IMR-90 (cell line): ENCODE results near the gene MICU1. TPM values are rescaled to one million over a fixed set of nuclear protein-coding genes. Genes with fewer than 3 reads are reported as not detected.

ENCODE experiments used
- ATAC-seq: fragments of 200-7000 bp; cut with Tn5 transposase; 2 replicates; pipeline ENCODE4 v1.9.1; 2020; ENCODE audit warnings: low read depth, mild to moderate bottlenecking, moderate library complexity
- BruUV-seq: library from RNA; stranded (reverse); fragments of 400-500 nt; replicated peaks from 2 replicates; lab custom pipeline; 2021; lab: Mats Ljungman, UMichigan
- CTCF ChIA-PET: fragments of 300-600 bp; formaldehyde crosslinking; extraction: SDS; loops from one replicate; lab custom pipeline; 2021; ENCODE audit warnings: antibody characterized with exemption; lab: Yijun Ruan, JAX
- POLR2A ChIA-PET: fragments of 300-600 bp; sonication (Branson Sonifier 250); formaldehyde crosslinking; loops from one replicate; lab custom pipeline; 2022; ENCODE audit warnings: antibody characterized with exemption; ENCODE audit not compliant: unreplicated experiment; lab: Charles Lee
- DNase-seq: peaks from one replicate; pipeline ENCODE4 v3.0.0; 2013
- H2AFZ ChIP-seq: replicated peaks from 2 replicates; pipeline ENCODE3; 2013; ENCODE audit warnings: low read length, mild to moderate bottlenecking; ENCODE audit not compliant: poor library complexity
- H2AK5ac ChIP-seq: 2 replicates; pipeline ENCODE4 v1.6.1; 2013; ENCODE audit warnings: low read depth, low read length, inconsistent platforms
- H2AK9ac ChIP-seq: replicated peaks from 2 replicates; pipeline ENCODE3; 2013; ENCODE audit warnings: mild to moderate bottlenecking, low read depth, low read length, moderate library complexity; ENCODE audit not compliant: poor library complexity
- H2BK120ac ChIP-seq: 2 replicates; pipeline ENCODE4 v1.6.1; 2013; ENCODE audit warnings: low read depth, low read length, inconsistent platforms
- H2BK15ac ChIP-seq: 3 replicates; pipeline ENCODE4 v1.6.1; 2013; ENCODE audit warnings: low read depth, low read length, inconsistent platforms
- H2BK20ac ChIP-seq: 2 replicates; pipeline ENCODE4 v1.6.1; 2013; ENCODE audit warnings: low read depth, mild to moderate bottlenecking, inconsistent platforms, low read length, moderate library complexity
- H2BK5ac ChIP-seq: 2 replicates; pipeline ENCODE4 v1.6.1; 2013; ENCODE audit warnings: mild to moderate bottlenecking, low read depth, low read length, inconsistent platforms; ENCODE audit not compliant: poor library complexity, severe bottlenecking
- H3K14ac ChIP-seq: replicated peaks from 2 replicates; pipeline ENCODE4 v1.6.1; 2013; ENCODE audit warnings: low read depth, low read length, inconsistent platforms
- H3K18ac ChIP-seq: 2 replicates; pipeline ENCODE4 v1.6.1; 2013; ENCODE audit warnings: low read depth, low read length, control low read depth
- H3K23ac ChIP-seq: 2 replicates; pipeline ENCODE4 v1.6.1; 2013; ENCODE audit warnings: low read depth, low read length, inconsistent platforms
- H3K27ac ChIP-seq: 2 replicates; pipeline ENCODE4 v1.5.1; 2013; ENCODE audit warnings: mild to moderate bottlenecking, control low read depth, low read length; ENCODE audit not compliant: insufficient read depth
- H3K27me3 ChIP-seq: 2 replicates; pipeline ENCODE4 v1.6.1; 2013; ENCODE audit warnings: low read length; ENCODE audit not compliant: control insufficient read depth, insufficient read depth
- H3K36me3 ChIP-seq: 2 replicates; pipeline ENCODE4 v1.6.1; 2013; ENCODE audit warnings: low read length, mixed read lengths; ENCODE audit not compliant: control insufficient read depth, insufficient read depth
- H3K4ac ChIP-seq: 2 replicates; pipeline ENCODE4 v1.6.1; 2013; ENCODE audit warnings: low read depth, low read length, inconsistent platforms
- H3K4me1 ChIP-seq: 2 replicates; pipeline ENCODE4 v1.6.1; 2013; ENCODE audit warnings: low read length, mixed read lengths; ENCODE audit not compliant: control insufficient read depth, insufficient read depth
- H3K4me2 ChIP-seq: 2 replicates; pipeline ENCODE4 v1.6.1; 2013; ENCODE audit warnings: low read depth, mild to moderate bottlenecking, control low read depth, low read length, moderate library complexity
- H3K4me3 ChIP-seq: 2 replicates; pipeline ENCODE4 v1.5.1; 2013; ENCODE audit warnings: low read depth, mild to moderate bottlenecking, control low read depth, low read length, moderate library complexity; ENCODE audit not compliant: insufficient read depth
- H3K56ac ChIP-seq: 2 replicates; pipeline ENCODE4 v1.6.1; 2013; ENCODE audit warnings: low read length, inconsistent platforms; ENCODE audit not compliant: insufficient read depth; ENCODE audit errors: extremely low read depth
- H3K79me1 ChIP-seq, 2 experiments: 2 replicates each; pipeline ENCODE4 v1.6.1; 2013; ENCODE audit warnings: low read length in 2 of 2, inconsistent platforms in 1 of 2, low read depth in 1 of 2
- H3K9ac ChIP-seq: 2 replicates; pipeline ENCODE4 v1.6.1; 2013; ENCODE audit warnings: low read depth, low read length, control low read depth
- H3K9me1 ChIP-seq: 2 replicates; pipeline ENCODE4 v1.6.1; 2013; ENCODE audit warnings: low read length, inconsistent platforms; ENCODE audit not compliant: insufficient read depth
- H3K9me3 ChIP-seq: 2 replicates; pipeline ENCODE4 v1.6.1; 2013; ENCODE audit warnings: low read length; ENCODE audit not compliant: control insufficient read depth, insufficient read depth
- H4K20me1 ChIP-seq: 2 replicates; pipeline ENCODE4 v1.6.1; 2013; ENCODE audit warnings: low read length, inconsistent platforms; ENCODE audit not compliant: insufficient read depth
- H4K5ac ChIP-seq: 2 replicates; pipeline ENCODE4 v1.6.1; 2013; ENCODE audit warnings: mild to moderate bottlenecking, low read depth, low read length, control low read depth
- H4K8ac ChIP-seq, 2 experiments: 2 replicates each; pipeline ENCODE4 v1.6.1; 2013; ENCODE audit warnings: low read depth in 2 of 2, low read length in 2 of 2, control low read depth in 1 of 2, inconsistent platforms in 1 of 2
- H4K91ac ChIP-seq: 2 replicates; pipeline ENCODE4 v1.6.1; 2013; ENCODE audit warnings: low read depth, low read length, inconsistent platforms; ENCODE audit not compliant: insufficient read depth
- CEBPB ChIP-seq: IDR thresholded peaks from 2 replicates; pipeline ENCODE4 v1.6.1; 2012; ENCODE audit warnings: low read depth, low read length, improper control_type of control experiment
- CHD1 ChIP-seq: IDR thresholded peaks from 2 replicates; pipeline ENCODE4 v1.6.1; 2012; ENCODE audit warnings: low read depth, low read length, improper control_type of control experiment
- FOS ChIP-seq: fragments of 150-350 bp; IDR thresholded peaks from 2 replicates; pipeline ENCODE4 v1.6.1; 2016; ENCODE audit warnings: low read depth, low read length
- MAFK ChIP-seq: IDR thresholded peaks from 2 replicates; pipeline ENCODE4 v1.6.1; 2012; ENCODE audit warnings: low read depth, low read length, improper control_type of control experiment
- MAZ ChIP-seq: IDR thresholded peaks from 2 replicates; pipeline ENCODE4 v1.6.1; 2012; ENCODE audit warnings: low read depth, mild to moderate bottlenecking, low read length, improper control_type of control experiment, moderate library complexity, borderline replicate concordance
- RAD21 ChIP-seq: IDR thresholded peaks from 2 replicates; pipeline ENCODE4 v1.6.1; 2012; ENCODE audit warnings: low read length, improper control_type of control experiment
- WGBS, 2 experiments: methylation state at CpG; one replicate each; pipeline versions ENCODE4 v1.1.5 to v1.1.7; 2013; ENCODE audit warnings: missing lambda C conversion rate in 2 of 2; ENCODE audit not compliant: insufficient read length in 1 of 2; ENCODE audit errors: extremely low coverage in 2 of 2; 5-methylcytosine and 5-hydroxymethylcytosine counted together
- dilution Hi-C: fragments of 300-500 bp; cut with HindIII; formaldehyde crosslinking; loops from one replicate; pipeline ENCODE4 v1.14.3; 2018; ENCODE audit warnings: low sequenced_read_pairs; ENCODE audit not compliant: unreplicated experiment
- in situ Hi-C: fragments of 300-500 bp; cut with MboI; formaldehyde crosslinking; loops from 3 replicates; pipeline ENCODE4 v1.14.3; 2019; ENCODE audit warnings: low sequenced_read_pairs, inconsistent platforms, mixed read lengths
- intact Hi-C: fragments of 100-400 bp; cut with micrococcal nuclease; formaldehyde crosslinking; loops from 2 replicates; pipeline ENCODE4 v1.10.0; 2022
- polyA plus RNA-seq, 3 experiments: library from polyadenylated mRNA; depleted of rRNA; stranded (reverse); fragments of >200 nt; gene quantifications; 2 replicates each; pipeline ENCODE4 v1.2.3, GENCODE V29; 2012; ENCODE audit warnings: low replicate concordance in 1 of 3
- total RNA-seq: library from RNA; depleted of rRNA; stranded (reverse); fragments of >200 nt; gene quantifications from 2 replicates; pipeline ENCODE4 v1.2.3, GENCODE V29; 2012
- TF ChIP-seq, protein P1 (sequence below): conservative IDR thresholded peaks from 2 replicates; pipeline ENCODE4 v1.5.1; 2012; ENCODE audit warnings: mild to moderate bottlenecking, low read depth, low read length, improper control_type of control experiment
- TF ChIP-seq, protein P2 (sequence below): fragments of 150-350 bp; IDR thresholded peaks from 2 replicates; pipeline ENCODE4 v1.6.1; 2017; ENCODE audit warnings: mild to moderate bottlenecking, antibody characterized with exemption, low read length, low read depth
- TF ChIP-seq, protein P3 (sequence below): fragments of 150-350 bp; IDR thresholded peaks from 2 replicates; pipeline ENCODE4 v1.6.1; 2016; ENCODE audit warnings: low read depth, mild to moderate bottlenecking, low read length, moderate library complexity, borderline replicate concordance

The MICU1 gene
- total and polyA plus RNA-seq, 2 of the 4 experiments (the other 2 are of a cell fraction): 43.6 to 44.7 TPM

DNA sequence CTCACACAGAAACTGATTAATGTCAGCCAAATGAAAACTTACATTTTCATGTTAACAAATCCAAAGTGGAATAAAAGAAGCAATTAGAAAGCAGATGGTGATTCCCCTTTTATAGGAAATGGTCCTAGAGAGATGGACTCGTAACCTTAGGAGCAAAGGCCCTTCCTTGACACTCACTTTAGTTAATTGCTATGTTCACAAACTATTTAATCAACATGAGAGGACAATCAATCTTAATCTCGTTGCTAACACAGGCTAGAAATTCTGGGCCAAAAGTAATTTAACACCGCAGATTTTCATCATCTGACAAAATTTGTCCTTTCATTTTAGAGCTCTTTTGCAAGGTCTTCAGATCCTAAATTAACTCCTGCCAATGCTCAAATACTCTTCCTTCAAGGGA, 207.2 kb downstream of the MICU1 start:
- Histone ChIP-seq H3K14ac (no peak overlapping the region), H3K79me1 (no peaks in the 10 kb centered on the region; a peak in 1 of 4 replicates), H3K36me3 (peaks cover 10% of the 10 kb centered on the region), H2BK20ac (no peak overlapping the region), H3K56ac (no peak overlapping the region), H3K27ac (no peak overlapping the region), H3K4me3 (no peak overlapping the region), H3K27me3 (no peaks in the 10 kb centered on the region), H2AK9ac (no peak overlapping the region), H3K23ac (no peak overlapping the region), H3K9me1 (no peaks in the 10 kb centered on the region; the same call in 1 of the 2 replicates), H3K4ac (no peak overlapping the region), H3K9ac (no peak overlapping the region), H2AFZ (no peak overlapping the region), H3K9me3 (no peaks in the 10 kb centered on the region), H4K91ac (no peak overlapping the region), H3K4me1 (no peaks in the 10 kb centered on the region), H2AK5ac (no peak overlapping the region), H2BK15ac (no peak overlapping the region), H4K8ac (no peak overlapping the region), H2BK5ac (no peak overlapping the region), H4K5ac (no peak overlapping the region), H2BK120ac (no peak overlapping the region), H4K20me1 (no peaks in the 10 kb centered on the region), H3K4me2 (no peak overlapping the region), H3K18ac (no peak overlapping the region)
- BruUV-seq: no TSS peak
- intact Hi-C loops (no loop called here), in situ Hi-C loops (no loop called here), dilution Hi-C loops (no loop called here)
- ChIA-PET POLR2A (no interaction called here), CTCF (interaction anchor here (0.6 kb wide), 1 partner anchor 107 kb away, joined by 4 read pairs; no protein-coding TSS in a partner anchor)
- 20% methylated on average over 1 of the region's 3 CpGs; no CpG with 5 or more reads in 1 of the 2 experiments for WGBS, 2 experiments
- no peak for DNase-seq
- ATAC-seq: no peak
- TF ChIP-seq RAD21 (no peak), CHD1 (no peak), MAFK (no peak), CEBPB (no peak), FOS (no peak), MAZ (no peak)
- TF ChIP-seq, protein P1, sequence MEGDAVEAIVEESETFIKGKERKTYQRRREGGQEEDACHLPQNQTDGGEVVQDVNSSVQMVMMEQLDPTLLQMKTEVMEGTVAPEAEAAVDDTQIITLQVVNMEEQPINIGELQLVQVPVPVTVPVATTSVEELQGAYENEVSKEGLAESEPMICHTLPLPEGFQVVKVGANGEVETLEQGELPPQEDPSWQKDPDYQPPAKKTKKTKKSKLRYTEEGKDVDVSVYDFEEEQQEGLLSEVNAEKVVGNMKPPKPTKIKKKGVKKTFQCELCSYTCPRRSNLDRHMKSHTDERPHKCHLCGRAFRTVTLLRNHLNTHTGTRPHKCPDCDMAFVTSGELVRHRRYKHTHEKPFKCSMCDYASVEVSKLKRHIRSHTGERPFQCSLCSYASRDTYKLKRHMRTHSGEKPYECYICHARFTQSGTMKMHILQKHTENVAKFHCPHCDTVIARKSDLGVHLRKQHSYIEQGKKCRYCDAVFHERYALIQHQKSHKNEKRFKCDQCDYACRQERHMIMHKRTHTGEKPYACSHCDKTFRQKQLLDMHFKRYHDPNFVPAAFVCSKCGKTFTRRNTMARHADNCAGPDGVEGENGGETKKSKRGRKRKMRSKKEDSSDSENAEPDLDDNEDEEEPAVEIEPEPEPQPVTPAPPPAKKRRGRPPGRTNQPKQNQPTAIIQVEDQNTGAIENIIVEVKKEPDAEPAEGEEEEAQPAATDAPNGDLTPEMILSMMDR: no peak
- TF ChIP-seq, protein P2, sequence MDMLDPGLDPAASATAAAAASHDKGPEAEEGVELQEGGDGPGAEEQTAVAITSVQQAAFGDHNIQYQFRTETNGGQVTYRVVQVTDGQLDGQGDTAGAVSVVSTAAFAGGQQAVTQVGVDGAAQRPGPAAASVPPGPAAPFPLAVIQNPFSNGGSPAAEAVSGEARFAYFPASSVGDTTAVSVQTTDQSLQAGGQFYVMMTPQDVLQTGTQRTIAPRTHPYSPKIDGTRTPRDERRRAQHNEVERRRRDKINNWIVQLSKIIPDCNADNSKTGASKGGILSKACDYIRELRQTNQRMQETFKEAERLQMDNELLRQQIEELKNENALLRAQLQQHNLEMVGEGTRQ: no peak
- TF ChIP-seq, protein P3, sequence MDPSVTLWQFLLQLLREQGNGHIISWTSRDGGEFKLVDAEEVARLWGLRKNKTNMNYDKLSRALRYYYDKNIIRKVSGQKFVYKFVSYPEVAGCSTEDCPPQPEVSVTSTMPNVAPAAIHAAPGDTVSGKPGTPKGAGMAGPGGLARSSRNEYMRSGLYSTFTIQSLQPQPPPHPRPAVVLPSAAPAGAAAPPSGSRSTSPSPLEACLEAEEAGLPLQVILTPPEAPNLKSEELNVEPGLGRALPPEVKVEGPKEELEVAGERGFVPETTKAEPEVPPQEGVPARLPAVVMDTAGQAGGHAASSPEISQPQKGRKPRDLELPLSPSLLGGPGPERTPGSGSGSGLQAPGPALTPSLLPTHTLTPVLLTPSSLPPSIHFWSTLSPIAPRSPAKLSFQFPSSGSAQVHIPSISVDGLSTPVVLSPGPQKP: no peak
